ENCODE results near the gene MCAT.

The MCAT gene

DNA sequence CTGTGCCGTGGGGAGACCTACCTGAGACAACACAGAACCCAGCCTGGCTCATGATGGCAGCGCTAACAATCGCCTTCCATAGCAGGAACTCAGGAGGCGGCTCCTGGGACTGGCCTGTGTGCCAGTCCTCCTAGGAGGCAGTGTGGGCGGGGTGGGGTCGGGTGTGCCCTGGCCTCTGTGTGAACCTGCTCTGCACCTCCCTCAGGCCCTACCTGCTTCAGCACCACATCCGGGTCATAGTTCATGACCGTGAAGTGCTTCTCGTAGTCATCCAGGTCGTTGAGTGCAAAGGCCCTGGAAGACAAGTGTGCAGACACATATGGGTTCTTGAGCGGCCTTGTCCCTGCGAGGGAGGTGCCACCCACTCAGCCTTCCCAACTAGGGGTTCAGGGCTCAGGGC, 28.4 kb upstream of the MCAT start:
- no peak for DNase-seq

DNA sequence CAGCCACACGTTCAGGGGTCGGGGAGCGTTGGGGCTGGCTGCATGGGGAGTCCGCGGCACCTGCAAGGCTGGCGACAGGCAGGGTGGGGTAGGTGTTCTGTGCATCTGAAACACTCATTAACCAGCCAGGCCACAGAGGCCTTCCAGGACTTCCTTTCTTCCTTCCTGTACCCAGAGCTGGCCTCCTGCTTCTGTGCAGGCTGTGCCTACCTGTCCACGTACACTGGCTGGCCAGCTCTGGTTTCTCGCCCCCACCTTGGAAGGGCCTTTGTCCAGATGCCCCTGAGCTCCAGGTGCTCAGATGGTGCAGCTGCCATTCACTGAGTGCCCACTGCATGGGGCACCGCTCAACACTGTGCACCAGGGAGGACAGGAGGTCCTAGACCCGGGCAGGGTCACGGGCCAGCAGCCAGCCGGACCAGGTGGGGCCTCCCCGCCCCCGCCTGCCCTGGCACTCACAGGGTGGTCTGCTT, 27.9 kb upstream of the MCAT start:
- DNase-seq: no peak

DNA sequence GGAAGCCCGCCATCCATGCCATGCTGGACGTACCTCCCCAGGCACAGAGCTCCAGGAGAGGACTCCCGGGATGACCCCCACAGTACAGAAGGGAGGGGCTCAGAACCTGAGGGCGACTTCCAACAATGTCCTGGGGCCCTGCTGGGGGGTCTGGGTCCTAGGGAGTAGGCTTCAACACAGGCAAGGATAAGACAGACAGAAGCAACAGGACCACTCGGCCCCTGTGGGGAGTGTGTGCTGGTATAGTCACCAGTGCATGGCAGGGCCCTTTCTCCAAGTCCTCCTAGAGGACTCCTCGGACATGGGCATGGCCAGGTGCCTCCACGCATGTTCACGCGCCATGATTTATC, 26.9 kb upstream of the MCAT start:
- no peak for DNase-seq

DNA sequence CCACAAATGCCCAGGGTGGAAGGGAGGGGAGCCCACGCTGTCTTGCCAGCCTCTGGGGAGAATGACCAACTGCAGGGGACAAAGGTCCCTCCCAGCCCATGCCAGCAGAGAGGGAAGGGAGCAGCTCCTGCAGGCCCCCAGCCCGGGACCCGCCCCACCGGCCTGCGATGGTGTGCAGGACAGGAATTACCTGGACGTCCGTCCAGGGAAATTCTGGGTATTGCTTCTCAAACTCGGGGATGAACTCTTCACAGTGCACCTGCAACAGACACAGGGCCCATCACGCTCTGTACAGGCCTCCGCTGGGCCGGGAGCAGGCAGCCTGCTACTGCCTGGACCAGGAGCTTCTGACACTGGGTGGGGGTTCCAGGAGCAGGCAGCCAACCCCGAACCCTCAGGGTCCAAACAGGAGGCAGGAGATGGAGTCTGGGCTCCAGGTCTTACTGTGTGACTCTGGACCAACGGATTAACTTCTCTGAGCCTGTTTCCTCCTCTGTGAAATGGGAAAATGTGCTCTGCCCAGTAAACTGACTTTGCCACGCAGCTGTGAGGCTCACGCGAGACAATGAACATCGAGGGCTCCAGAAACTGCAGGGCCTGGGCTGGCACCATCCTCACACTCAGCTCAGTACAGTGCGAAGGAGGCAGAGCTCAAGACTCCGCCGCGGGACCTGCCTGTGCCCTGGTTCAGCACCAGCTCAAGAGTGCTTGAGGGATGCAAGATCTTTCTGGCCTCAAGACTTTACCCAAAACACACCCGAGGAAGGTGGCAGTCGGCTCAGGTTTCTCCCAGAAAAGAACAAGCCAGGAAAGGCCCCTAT, 26.3 kb upstream of the MCAT start:
- DNase-seq: no peak

DNA sequence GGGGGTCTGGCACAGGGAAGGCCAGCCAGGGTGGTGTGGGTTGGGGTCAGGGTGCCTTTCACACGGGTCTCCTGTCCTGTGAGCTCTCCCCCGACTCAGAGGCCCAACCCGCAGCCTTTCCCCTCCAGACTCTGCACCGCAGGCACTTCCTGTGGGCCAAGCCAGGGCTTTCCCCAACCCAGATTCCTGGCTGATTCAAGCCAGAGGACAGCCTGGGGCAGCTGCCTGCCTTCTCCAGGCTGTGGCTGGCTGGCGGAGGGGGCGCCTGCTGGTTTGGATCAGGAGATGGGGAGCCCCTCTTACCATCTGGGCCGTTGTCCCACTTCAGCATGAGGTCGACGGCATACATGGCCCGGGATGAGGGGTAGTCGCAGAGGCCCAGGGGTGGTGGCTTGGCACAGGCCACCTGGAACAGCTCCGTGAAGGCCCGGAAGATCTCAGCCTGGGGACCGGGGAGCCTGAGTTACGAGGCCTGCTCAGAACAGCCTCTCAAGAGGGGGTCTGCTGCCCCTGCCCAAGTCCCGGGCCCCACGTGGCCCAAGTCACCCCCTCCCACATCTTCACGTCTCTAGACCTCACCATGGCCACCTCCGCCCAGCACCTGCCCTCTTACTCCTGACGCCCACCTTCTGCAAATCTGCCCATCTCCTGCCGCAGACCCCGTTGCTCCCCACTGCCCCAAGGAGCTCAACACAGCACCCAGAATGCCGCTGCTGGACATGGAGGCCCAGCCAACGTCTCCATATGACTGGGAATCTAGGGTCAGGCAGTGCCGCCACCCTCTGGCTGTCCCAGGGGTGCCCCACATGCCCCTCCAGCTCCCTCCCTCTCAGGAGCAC, 25.5 kb upstream of the MCAT start:
- DNase-seq: no peak

DNA sequence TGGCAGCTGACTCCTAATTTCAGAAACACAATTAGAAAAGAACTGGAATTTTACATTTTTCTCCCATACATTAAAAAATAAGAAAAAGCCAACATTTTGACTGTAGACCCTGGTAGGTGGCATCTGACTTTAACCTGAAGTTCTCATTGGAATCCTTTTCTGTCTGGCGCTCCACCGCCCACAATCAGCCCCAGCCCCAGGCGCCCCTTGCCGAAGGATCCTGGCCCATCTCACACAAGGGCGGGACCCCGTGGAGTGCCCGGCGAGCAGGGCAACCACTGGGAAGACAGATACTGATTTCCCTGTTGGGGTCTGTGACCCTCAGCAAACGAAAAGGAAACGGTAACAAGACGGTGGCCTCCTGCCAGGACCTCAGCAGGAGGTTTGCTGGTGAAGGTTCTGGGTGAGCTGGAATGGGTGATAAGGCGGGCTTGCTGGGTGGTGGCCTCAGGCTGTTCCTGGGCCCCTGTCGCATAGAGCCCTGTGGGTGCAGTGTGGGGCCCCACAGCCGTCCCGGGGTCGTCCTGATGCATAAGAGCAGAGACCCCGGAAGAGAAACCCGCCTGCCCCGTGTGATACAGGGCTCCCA, 23.9 kb upstream of the MCAT start:
- no peak for DNase-seq

DNA sequence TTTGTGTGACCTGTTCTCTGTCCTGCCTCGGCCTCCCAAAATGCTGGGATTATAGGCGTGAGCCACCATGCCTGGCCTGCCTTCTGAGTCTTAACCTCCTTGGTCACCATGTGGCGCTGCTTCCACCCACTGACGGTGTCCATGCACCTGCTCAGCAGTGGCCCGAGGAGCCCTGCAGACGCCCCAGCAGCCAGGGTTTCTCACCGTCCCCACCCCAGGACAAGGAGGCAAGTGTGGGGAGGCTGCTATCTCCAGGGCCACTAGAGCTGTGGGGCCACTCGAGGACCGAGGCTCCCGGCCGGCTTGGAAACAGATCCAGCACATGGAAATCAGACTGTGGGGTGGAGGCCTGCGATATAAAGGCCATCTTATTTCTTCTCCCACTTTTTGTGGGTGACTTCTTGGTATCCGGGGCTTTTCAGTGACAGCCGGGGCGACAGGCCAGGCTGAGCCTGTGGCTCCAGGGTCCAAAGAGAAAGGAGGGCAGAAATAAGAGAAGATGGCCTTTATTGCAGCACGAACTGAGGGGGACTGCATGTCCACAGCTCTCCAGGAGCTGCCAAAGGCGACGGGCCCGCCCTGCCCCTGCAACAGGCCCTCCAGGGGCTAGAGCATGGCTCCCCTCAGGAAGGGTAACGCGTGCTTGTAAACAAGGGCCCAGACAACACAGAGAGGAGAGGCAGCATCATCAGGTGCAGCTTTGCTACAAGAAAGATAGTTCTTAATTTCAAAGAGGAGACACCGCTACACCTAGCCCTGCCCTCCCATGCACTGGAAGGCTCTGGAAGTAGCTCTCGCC, 23.1 kb upstream of the MCAT start:
- DNase-seq: no peak

DNA sequence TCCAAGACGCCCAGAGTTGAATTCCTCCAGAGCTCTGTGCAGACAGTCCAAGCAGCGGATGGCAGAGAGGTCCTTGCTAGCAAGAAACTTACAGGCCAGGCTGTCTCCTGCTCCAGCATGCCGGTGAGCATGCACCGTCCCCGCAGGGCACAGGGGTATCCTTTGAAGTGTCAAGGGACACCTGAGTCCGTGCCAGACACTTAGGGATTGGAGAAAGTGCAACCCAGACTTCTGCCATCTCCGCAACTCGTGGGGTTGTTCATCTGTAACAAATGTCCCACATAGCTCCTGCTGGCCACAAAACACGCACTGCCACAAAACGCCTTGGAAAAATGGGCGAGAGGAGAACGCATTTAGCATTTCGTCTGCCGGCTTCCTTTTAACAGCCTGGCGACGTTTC, 21.4 kb upstream of the MCAT start:
- no peak for DNase-seq

DNA sequence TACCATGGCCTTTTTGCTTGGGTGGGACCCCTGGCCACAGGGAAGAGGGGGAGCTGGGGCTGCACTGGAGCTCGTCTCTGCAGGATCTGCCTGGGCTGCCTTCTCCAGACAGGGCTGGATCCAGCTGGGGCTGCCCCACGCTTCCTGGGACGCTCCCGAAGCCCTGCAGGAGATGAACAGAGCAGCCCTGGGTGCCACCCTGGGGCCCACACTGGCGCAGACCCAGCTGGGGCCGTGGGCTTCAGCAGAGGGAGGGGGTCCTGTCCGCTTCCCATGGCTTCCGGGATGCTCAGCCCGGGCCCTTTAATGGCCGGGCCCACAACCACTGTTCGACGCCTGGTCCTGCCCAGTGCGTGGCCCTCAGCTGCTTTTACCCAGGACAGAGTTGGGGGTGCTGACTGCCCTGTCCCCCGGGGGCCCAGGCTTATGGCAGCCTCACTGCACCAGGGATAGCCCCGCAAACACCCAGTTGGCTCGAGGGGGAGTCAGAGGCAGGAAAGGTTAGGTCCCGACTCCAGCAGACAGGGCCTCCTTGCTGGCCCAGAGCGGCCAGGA, 20.1 kb upstream of the MCAT start:
- no peak for DNase-seq

DNA sequence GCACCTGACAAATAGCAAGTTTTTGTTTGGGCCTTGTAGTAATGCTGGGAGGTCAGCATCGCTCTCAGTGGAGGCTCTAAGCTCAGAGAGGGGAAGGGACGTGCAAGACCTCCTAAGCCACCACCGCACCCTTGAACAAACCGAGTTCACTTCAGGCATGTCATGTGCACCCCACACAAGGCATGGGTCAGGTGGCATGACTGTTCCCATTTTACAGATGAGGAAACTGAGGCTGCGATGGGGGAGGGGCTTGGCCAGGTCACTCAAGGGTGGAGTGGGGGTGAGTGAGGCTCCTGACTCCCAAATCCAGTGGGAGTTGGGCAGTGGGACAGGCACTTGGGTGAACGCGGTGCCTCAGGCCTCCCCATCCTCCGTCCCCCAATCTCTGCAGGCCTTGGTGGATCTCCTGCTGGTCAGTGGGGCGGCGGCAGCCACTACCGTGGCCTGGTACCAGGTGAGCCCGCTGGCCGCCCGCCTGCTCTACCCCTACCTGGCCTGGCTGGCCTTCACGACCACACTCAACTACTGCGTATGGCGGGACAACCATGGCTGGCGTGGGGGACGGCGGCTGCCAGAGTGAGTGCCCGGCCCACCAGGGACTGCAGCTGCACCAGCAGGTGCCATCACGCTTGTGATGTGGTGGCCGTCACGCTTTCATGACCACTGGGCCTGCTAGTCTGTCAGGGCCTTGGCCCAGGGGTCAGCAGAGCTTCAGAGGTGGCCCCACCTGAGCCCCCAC, 19.4 kb upstream of the MCAT start:
- no peak for DNase-seq

DNA sequence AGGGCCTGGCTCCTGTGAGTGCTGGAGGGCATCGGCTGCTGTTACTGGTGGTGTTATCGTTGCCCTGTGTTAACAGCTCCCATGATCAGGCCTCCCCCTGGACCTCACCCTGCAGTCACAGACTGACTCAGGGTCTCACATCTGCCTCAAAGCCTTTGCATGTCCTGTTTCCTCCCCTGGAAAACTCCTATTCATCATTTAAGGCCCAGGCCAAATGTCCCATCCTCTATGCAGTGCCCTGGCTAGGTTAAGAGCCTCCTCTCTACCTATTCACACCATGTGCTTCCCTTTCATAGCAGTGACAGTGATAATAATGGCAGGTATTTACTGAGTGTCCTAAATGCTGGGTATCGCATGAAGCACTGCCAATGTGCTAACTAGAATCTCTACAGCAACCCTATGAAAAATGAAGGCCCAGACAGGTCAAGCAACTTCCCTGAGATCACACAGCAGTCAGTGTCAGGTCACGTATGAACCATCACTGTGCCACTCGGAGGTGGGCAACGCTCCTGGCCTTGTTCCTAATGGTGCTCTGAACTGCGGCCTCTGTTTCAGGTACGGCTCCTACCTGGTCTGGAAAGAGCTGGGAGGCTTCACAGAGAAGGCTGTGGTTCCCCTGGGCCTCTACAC, 17.4 kb upstream of the MCAT start:
- DNase-seq: no peak

DNA sequence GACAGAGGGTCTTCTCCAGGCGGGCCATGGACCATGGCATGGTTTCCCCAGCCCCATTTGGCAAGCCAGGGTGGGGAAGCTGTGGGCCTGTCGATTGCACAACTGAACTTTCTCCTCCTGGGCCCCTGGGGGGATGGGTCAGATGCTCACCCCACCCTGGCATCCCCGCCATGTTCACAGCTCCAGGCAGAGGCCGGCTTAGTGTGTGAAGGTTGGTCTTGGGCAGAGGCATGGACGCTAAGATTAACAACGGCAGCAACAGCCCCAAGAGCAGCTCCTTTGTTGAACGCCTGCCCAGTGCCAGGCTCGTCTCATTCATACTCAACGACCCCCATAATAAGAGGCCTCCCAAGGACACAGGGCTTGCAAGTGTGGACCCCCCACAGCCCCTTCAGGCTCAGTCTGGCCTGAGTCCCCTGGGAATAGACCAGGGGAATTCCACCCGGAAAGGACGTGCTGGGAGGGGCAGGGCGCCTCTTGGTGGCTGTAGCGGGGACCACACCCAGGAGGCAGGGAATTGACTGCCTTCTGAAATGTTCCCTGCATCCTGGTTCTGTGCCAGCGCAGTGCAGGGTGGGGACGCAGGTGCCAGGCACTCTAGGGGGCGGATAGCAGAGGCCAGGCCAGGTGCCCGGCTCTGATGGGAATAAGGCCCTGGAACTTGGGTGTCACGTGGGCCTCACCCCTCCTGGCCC, 16.4 kb upstream of the MCAT start:
- peak in 1 of 3 donors; percentile 53 for DNase-seq

DNA sequence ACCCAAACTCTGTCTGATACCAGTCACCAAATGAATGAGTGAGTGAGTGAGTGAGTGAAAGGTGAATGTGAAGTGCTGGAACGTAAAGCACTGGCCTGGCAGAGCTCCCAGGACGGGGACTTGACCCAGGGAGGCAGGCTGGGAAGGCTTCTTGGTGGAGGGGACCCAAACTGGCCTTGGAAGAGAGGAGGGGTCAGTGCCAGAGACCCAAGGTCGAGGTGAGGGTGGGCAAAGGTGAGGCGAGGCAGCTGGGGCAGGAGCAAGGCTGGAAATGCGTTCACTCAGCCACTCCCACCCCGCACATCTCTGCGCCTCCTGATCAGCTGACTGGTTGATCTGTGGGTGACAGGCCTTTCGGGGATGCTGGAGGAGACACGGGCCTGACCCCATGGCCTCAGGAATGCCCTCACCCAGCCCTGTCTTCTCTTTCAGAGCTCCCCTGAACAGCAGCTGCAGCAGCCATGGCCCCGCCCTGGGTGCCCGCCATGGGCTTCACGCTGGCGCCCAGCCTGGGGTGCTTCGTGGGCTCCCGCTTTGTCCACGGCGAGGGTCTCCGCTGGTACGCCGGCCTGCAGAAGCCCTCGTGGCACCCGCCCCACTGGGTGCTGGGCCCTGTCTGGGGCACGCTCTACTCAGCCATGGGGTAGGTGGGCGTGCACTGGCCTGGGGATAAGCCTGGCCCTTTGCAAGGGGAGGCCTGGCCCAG, 15.7 kb upstream of the MCAT start:
- no peak for DNase-seq

DNA sequence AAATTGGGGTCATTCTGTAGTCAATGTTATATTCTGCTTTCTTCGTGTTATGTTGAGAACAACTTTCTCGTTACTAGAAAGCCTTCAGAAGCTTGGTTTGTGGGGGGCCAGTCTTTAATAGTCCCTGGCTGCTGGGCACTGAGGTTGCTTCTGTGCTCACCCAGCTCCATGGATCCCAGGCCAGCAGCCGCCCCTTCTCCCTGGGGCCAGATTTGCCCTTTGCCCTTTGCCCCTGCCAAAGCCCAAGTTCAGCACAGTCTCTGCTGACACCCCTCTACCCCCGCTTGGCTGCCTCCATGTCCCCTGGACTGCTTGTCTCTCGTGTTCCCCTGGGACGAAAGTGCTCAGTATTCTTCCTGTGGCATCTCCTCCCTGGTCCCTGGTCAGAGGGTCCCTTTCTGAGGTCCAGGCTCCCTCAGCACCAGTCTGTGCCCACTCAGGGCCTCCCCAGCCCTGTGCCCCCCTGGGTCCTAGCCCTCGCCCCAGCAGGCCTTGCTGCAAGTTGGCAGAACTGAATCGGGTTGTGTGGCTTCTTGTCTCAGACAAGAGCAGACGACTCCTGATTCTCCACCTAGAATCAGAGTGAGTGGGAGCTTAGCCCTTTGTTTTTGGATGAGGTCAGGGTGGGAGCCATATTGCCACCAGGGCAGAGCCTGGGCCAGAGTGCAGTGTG, 14.8 kb upstream of the MCAT start:
- no peak for DNase-seq

DNA sequence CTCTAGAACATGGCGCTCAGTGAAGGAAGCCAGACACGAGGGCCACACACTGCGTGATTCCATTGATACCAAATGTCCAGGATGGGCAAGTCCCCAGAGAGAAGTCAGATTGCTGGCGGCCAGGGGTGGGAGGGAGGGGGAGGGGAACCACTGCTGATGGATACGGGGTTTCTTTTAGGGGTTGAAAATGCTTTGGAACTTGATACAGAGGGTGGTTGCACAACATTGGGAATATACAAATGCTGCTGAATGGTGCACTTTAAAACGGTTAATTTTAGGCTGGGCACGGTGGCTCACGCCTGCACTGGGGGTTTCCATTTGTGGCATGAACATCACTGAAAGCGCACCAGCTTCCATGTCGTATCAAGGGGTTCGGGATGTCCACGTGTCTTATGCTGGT, 13.2 kb upstream of the MCAT start:
- DNase-seq: peak; percentile 52 to 61 (median 58)

DNA sequence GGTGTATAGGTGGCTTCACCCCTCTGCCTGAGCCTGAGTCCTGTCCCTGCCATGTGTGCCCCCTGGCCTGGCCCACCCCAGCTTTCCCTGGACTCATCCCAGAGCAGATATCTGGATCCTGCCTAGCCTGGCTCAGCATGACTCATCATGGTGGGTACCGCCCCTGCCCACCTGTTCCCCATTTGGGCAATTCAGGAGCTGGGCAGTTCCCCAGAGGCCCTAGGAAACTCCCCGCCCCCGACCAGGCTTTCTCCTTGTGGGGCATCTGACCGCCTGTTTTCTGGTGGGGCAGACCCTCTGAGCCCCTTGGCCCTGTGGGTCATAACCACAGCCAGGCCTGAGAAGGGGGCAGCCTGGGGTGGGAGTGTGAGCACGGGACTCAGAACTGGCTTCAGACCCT, 12.6 kb upstream of the MCAT start:
- peak; percentile 78 to 90 (median 79) for DNase-seq

DNA sequence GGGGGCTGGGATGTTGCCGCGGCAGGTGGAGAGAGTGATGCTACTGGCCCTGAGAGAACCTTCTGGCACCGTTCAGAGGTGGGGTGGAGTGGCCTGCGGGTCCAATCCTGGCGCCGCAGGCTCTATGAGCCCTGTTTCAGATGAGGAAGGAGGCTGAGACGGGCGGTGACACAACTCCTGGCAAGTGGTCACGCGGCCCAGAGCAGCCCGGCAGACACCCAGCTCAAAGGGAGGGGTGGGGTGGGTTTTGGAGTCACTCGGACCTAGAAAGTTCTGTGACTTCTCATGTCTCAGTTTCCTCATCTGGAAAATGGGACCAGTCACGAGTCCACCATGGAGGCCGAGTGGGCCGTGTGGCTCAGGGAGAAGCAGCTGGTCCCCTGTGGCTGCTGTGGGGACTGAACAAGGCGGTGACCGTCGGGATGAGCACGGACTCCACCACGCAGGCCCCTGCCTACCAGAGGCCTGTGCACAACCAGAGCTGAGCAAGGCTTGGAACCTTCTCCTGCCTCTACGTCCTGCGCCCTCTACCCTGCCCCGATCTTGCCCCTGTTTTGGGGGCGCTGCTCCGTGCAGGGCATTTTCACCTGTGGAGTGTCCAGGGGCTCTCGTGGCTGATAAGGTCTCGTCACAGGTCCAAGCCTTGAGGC, 11.8 kb upstream of the MCAT start:
- DNase-seq: peak; percentile 70 to 88 (median 82)

DNA sequence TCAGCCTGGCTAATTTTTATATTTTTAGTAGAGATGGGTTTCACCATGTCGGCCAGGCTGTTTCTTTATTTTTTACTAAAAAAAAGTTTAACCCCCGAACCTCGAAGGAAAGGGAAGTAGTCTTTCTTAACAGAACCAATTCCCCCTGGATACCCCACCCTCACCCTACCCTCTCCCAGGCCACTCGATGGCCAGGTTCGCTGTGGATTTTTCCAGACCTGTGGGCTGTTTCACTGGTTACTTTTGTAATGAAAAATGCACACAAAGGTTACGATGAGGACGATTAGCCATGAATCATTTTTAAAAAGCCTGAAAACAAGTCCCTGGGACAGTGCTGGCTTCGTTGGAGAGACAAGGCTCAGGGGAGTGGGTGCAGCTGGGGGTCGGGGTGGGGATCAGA, 10.7 kb upstream of the MCAT start:
- DNase-seq: peak in 2 of 3 donors; percentile 49 to 70
